ENCODE measurements around the gene ZNF414.

ZNF414 gene

DNA sequence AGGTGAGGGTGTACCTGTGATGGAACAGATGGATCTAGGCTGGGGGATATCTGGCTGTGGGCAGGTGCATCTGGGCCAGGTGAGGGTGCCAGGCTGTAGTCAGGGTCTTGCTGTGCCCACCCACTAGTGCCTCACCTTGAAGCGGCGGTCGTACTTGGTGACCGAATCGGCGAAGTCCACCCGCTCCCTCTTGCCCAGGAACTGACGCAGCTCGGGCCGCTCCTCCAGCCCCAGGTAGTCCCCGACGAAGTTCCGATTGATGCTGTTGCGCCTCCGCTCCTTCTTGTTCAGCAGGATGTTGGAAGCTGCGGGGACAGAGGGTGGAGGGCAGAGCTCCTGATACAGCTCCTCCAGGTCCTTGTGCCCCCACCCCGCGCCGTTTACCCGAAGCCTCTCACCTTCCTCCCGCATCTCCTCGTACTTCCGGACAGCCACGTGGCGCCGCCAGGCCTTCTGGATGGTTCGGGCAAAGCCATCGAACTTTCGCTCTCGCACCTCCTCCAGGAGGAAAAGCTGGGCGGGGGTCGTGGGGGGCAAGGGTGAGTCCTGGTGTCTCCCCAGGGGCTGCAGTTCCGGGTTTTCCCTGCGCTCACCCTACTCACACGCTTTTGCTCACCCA, 16.2 kb upstream of the ZNF414 start:
- H3K4me3 ChIP-seq (ENCODE audit: low read depth, low read length): no peak overlapping the region
- TF ChIP-seq, protein P1, sequence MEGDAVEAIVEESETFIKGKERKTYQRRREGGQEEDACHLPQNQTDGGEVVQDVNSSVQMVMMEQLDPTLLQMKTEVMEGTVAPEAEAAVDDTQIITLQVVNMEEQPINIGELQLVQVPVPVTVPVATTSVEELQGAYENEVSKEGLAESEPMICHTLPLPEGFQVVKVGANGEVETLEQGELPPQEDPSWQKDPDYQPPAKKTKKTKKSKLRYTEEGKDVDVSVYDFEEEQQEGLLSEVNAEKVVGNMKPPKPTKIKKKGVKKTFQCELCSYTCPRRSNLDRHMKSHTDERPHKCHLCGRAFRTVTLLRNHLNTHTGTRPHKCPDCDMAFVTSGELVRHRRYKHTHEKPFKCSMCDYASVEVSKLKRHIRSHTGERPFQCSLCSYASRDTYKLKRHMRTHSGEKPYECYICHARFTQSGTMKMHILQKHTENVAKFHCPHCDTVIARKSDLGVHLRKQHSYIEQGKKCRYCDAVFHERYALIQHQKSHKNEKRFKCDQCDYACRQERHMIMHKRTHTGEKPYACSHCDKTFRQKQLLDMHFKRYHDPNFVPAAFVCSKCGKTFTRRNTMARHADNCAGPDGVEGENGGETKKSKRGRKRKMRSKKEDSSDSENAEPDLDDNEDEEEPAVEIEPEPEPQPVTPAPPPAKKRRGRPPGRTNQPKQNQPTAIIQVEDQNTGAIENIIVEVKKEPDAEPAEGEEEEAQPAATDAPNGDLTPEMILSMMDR (IDR thresholded peaks at IDR 0.05; ENCODE audit: borderline replicate concordance, insufficient read depth, low read depth, low read length): no peak

DNA sequence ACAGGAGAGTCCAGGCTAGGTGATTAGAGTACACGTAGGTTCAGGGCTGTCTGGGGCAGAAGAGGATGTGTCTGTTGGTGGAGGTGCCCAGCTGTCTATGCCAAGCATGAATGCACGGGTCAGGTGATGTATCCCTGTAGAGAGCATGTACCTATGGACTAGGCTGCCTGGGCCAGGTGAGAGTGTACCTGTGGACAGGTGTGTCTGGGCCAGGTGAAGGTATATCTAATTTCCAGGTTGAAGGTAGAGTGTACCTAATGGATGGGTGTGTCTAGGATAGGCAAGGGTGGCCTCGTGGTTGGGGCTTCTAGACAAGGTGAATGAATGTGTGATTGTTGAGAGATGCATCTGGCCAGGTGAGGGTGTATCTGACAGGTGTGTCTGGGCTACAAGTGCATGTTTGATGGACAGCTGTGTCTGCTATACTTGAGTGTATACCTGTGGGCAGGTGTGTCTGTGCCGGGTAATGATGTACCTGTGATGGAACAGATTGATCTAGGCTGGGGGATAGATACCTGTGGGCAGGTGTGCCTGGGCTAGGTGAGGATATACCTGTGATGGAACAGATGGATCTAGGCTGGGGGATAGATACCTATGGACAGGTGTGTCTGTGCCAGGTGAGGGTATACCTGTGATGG, 15.5 kb upstream of the ZNF414 start:
- TF ChIP-seq, protein P1 (IDR thresholded peaks at IDR 0.05; ENCODE audit: borderline replicate concordance, insufficient read depth, low read depth, low read length): no peak
- no peak overlapping the region for H3K4me3 ChIP-seq (ENCODE audit: low read depth, low read length)

DNA sequence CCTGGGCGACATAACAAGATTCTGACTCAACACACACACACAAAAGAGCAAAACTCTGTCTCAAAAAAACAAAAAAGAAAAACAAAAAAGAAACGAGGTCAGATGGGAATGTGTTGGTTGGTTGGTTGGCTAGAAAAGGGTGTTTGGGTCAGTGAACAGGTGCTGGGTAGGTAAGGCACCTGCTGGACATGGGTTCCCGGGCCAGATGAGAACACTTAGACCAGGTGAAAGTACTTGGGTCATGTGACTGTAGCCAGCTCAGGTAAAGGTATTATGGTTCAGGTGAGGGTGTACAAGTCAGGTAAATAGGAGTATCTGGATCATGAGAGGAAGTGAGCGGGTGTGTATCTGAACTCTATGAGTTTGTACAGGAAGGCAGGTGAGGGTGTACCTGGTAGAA, 14.5 kb upstream of the ZNF414 start:
- TF ChIP-seq, protein P1 (IDR thresholded peaks at IDR 0.05; ENCODE audit: borderline replicate concordance, insufficient read depth, low read depth, low read length): no peak
- no peak overlapping the region for H3K4me3 ChIP-seq (ENCODE audit: low read depth, low read length)

DNA sequence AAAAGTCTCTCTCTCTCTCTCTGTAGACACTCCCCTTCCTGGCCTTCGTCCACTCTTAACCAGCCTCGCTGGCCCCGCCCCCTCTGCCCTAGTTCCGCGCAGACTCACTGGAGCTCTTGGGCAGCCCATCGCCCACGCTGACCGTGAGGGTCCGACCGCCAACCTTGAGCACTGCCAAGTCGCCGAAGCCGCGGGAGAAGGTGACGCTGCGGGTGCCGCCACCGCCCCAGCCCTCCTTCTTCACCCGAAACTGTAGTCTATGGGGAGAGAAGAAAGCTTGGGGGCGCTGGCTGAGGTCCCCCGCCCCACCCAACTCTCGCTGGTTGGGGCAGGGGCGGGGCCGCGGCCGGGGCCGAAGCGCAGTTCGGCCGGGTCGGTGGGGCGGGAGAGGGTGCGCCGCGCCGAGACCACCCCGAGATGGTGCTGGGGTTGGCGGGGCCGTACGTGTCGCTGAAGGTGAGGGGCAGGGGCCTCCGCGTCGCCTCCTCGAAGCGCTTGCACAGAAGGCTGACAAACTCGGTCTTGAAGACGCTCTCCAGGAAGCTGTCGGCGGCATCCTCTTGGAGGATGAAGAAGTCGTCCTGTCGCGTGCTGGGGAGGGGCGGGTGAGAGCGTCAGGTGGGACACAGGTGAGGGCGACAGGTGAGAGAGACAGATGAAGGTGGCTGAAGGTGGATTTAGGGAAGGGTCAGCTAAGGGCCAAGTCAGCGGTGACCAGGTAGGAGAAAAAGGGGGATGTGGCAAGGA, 12.6 kb upstream of the ZNF414 start:
- TF ChIP-seq, protein P1 (IDR thresholded peaks at IDR 0.05; ENCODE audit: borderline replicate concordance, insufficient read depth, low read depth, low read length): no peak
- no peak overlapping the region for H3K4me3 ChIP-seq (ENCODE audit: low read depth, low read length)

DNA sequence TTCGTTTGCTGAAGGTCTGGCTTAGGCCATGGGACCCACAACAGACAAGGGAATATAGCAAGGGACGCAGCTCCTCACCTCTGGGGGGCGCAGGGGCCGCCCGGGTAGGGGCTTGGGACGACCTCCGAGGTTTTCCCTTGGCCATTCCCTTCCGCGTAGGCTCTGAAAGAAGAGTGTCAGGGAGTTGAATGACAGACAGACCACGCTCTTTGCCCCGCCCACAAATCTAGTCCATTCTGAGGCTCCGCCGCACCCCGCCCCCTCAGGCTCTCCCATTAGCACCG, 11.4 kb upstream of the ZNF414 start:
- H3K4me3 ChIP-seq (ENCODE audit: low read depth, low read length): no peak overlapping the region
- TF ChIP-seq, protein P1 (IDR thresholded peaks at IDR 0.05; ENCODE audit: borderline replicate concordance, insufficient read depth, low read depth, low read length): no peak

DNA sequence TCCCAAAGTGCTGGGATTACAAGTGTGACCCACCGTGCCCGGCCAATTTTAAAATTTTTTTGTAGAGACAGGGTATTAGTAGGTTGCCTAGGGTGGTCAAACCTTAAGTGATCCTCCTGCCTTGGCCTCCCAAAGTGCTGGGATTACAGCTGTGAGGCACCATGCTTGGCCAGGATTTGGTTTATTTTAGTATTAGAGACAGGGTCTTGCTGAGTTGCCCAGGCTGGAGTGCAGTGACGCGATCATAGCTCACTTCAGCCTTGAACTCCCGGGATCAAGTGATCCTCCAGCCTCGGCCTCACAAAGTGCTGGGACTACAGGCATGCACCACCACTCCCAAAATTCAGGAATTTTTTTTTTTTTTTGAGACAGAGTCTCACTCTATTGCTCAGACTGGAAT, 5.4 kb upstream of the ZNF414 start:
- no peak overlapping the region for H3K4me3 ChIP-seq (ENCODE audit: low read depth, low read length)
- TF ChIP-seq, protein P1 (IDR thresholded peaks at IDR 0.05; ENCODE audit: borderline replicate concordance, insufficient read depth, low read depth, low read length): no peak

DNA sequence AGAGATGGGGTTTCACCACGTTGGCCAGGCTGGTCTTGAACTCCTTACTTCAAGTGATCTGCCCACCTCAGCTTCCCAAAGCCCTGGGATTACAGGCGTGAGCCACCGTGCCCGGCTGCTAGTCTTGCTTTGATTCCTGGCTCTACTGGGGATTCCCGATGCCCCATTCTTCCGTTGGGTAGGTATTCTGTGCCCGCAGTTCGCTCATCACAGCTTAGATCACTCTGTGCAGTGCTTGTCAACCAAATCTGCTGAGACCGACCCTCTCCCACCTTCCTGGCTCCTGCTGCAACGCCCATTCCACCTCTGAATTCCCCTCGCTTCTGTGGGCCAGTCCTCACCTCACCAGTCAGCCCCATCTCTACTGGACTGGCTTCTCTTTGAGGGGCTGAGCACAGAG, 4.6 kb upstream of the ZNF414 start:
- no peak overlapping the region for H3K4me3 ChIP-seq (ENCODE audit: low read depth, low read length)
- TF ChIP-seq, protein P1 (IDR thresholded peaks at IDR 0.05; ENCODE audit: borderline replicate concordance, insufficient read depth, low read depth, low read length): no peak
